Measurements from ENCODE around the gene ASPA. TPM values are rescaled to one million over a fixed set of nuclear protein-coding genes. Genes with fewer than 3 reads are reported as not detected.

ASPA gene
- total and polyA plus RNA-seq, 2 of the 13 experiments (the other 11 are each of a cell fraction or from before 2014, with no cell fraction given), result not detected

GRCh38 chr17:3546521-3546920 lies 70.7 kb downstream of the ASPA start (continued):
- 0 out of 2 replicates have a peak, but pooled peaks have one; percentile 32 for TF ChIP-seq ZNF280D (CRISPR knock-in tag; IDR thresholded peaks at IDR 0.05)
- no peak for TF ChIP-seq SOX6 (IDR thresholded peaks at IDR 0.05)
- TF ChIP-seq SOX6 (CRISPR knock-in tag; IDR thresholded peaks at IDR 0.05), result peak; percentile 77
- no peak for TF ChIP-seq ZNF766 (CRISPR knock-in tag; IDR thresholded peaks at IDR 0.05; ENCODE audit: borderline replicate concordance)
- TF ChIP-seq PITX1 (CRISPR knock-in tag; IDR thresholded peaks at IDR 0.05), result peak; percentile 78
- TF ChIP-seq RXRB (CRISPR knock-in tag; IDR thresholded peaks at IDR 0.05; ENCODE audit: borderline replicate concordance), result peak; percentile 75
- TF ChIP-seq POLR2A (IDR thresholded peaks at IDR 0.05; ENCODE audit: insufficient read depth in 1 of 2, low read depth in 2 of 2, low read length in 2 of 2), result no peak
- TF ChIP-seq ZNF775 (CRISPR knock-in tag; IDR thresholded peaks at IDR 0.05; ENCODE audit: borderline replicate concordance), result no peak
- no peak for TF ChIP-seq RNF2 (conservative IDR thresholded peaks at IDR 0.05; ENCODE audit: low read depth)
- TF ChIP-seq HIVEP1 (CRISPR knock-in tag; IDR thresholded peaks at IDR 0.05), result no peak
- no peak for TF ChIP-seq PBX2 (CRISPR knock-in tag; IDR thresholded peaks at IDR 0.05)
- TF ChIP-seq ZBTB42 (CRISPR knock-in tag; IDR thresholded peaks at IDR 0.05), result no peak
- TF ChIP-seq IRF1 (CRISPR knock-in tag; IDR thresholded peaks at IDR 0.05; ENCODE audit: low read depth), result no peak
- no peak for TF ChIP-seq UBTF (CRISPR knock-in tag; IDR thresholded peaks at IDR 0.05)
- no peak for TF ChIP-seq JDP2 (CRISPR knock-in tag; IDR thresholded peaks at IDR 0.05; ENCODE audit: borderline replicate concordance)
- peak; percentile 27; the same call in 1 of the 2 replicates for TF ChIP-seq TFAP4 (IDR thresholded peaks at IDR 0.05; ENCODE audit: borderline replicate concordance, low read depth)
- TF ChIP-seq ZNF781 (CRISPR knock-in tag; IDR thresholded peaks at IDR 0.05; ENCODE audit: borderline replicate concordance, not compliant biosample characterization), result no peak
- TF ChIP-seq ZNF784 (CRISPR knock-in tag; IDR thresholded peaks at IDR 0.05; ENCODE audit: borderline replicate concordance), result no peak
- TF ChIP-seq ATF6 (CRISPR knock-in tag; conservative IDR thresholded peaks at IDR 0.05), result no peak
